Fibroblast of mammary gland (primary cell): ENCODE results near the gene PAXIP1.
"Not testable (repeated sequence)": the region's sequence is repeated elsewhere in the genome, so short reads cannot be mapped to it uniquely, and the experiment has no call there.

Experiments
- DNase-seq: peaks from one replicate; pipeline ENCODE4 v3.0.0-alpha.2; 2010; ENCODE audit warnings: low read depth
- H3K4me3 ChIP-seq: 2 replicates; pipeline ENCODE4 v1.5.1; 2011; ENCODE audit warnings: low read depth, mild to moderate bottlenecking, low read length, moderate library complexity; ENCODE audit not compliant: control insufficient read depth
- CTCF ChIP-seq: conservative IDR thresholded peaks from 2 replicates; pipeline ENCODE4 v1.5.1; 2011; ENCODE audit warnings: low read depth, low read length, inconsistent platforms; ENCODE audit not compliant: control insufficient read depth, insufficient read depth

The PAXIP1 gene

DNA sequence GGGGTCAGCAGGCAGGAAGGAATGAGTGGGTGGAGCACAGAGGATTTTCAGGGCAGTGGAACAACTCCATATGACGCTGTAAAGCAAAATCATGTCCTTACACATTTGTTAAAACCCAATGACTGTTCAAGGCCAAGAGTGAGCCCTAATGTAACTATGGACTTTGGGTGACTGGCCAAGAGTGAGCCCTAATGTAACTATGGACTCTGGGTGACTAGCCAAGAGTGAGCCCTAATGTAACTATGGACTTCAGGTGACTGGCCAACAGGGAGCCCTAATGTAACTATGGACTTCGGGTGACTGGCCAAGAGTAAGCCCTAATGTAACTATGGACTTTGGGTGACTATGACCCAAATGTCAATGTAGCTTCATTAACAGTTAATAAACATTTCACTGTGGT is 52.0 kb downstream of the PAXIP1 start:
- TF ChIP-seq CTCF, result no peak
- no peak overlapping the region for H3K4me3 ChIP-seq
- DNase-seq, result no peak

- no peak overlapping the region for H3K4me3 ChIP-seq
- no peak for DNase-seq
- TF ChIP-seq CTCF, result no peak
Measured at GRCh38 chr7:154947604-154948003, 55.3 kb downstream of the PAXIP1 start.

GRCh38 chr7:154946166-154946565 is 56.8 kb downstream of the PAXIP1 start:
- no peak for TF ChIP-seq CTCF
- H3K4me3 ChIP-seq, result no peak overlapping the region
- DNase-seq, result no peak

- no peak for DNase-seq
- no peak for TF ChIP-seq CTCF
- H3K4me3 ChIP-seq, result no peak overlapping the region
Measured at GRCh38 chr7:154943906-154944305, 59.0 kb downstream of the PAXIP1 start.

GRCh38 chr7:154942691-154943090 is 60.2 kb downstream of the PAXIP1 start:
- TF ChIP-seq CTCF, result no peak
- no peak for DNase-seq
- no peak overlapping the region for H3K4me3 ChIP-seq

GRCh38 chr7:154937837-154938236 is 65.1 kb downstream of the PAXIP1 start:
- no peak for TF ChIP-seq CTCF
- DNase-seq, result no peak
- no peak overlapping the region for H3K4me3 ChIP-seq

DNA sequence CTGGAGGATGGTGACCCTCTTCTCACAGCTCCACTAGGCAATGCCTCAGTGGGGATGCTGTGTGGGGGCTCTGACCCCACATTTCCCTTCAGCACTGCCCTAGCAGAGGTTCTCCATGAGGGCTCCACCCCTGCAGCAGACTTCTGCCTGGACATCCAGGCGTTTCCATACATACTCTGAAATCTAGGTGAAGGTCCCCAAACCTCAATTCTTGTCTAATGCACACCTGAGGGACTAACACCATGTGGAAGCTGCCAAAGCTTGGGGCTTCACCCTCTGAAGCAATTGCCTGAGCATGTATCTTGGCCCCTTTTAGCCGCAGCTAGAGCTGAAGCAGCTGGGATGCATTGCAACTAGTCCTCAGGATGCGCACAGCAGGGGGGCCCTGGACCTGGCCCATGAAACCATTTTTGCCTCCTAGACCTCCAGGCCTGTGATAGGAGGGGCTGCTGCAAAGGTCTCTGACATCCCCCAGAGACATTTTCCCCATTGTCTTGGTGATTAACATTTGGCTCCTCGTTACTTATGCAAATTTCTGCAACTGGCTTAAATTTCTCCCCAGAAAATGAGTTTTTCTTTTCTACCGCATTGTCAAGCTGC is 68.5 kb downstream of the PAXIP1 start:
- not testable (repeated sequence) for H3K4me3 ChIP-seq, DNase-seq

- no peak for DNase-seq
- no peak overlapping the region for H3K4me3 ChIP-seq
- no peak for TF ChIP-seq CTCF
Measured at GRCh38 chr7:154931906-154932305, 71.0 kb downstream of the PAXIP1 start.
